ENCODE results near the gene ROBO1. TPM values are rescaled to one million over a fixed set of nuclear protein-coding genes. Genes with fewer than 3 reads are reported as not detected.

The ROBO1 gene
- total RNA-seq, 1 donor from 2014 or later: 7.1 TPM

GRCh38 chr3:79249701-79250100 lies 518.1 kb downstream of the ROBO1 start:
- Histone ChIP-seq H3K4me3 (no peak overlapping the region), H3K36me3 (no peaks in the 10 kb centered on the region), H3K4me1 (no peaks in the 10 kb centered on the region), H3K27me3 (ENCODE audit: low read depth) (no peaks in the 10 kb centered on the region), H3K9me3 (replicated peaks) (no peaks in the 10 kb centered on the region), H3K27ac (replicated peaks) (no peak overlapping the region)
- TF ChIP-seq, protein P1, sequence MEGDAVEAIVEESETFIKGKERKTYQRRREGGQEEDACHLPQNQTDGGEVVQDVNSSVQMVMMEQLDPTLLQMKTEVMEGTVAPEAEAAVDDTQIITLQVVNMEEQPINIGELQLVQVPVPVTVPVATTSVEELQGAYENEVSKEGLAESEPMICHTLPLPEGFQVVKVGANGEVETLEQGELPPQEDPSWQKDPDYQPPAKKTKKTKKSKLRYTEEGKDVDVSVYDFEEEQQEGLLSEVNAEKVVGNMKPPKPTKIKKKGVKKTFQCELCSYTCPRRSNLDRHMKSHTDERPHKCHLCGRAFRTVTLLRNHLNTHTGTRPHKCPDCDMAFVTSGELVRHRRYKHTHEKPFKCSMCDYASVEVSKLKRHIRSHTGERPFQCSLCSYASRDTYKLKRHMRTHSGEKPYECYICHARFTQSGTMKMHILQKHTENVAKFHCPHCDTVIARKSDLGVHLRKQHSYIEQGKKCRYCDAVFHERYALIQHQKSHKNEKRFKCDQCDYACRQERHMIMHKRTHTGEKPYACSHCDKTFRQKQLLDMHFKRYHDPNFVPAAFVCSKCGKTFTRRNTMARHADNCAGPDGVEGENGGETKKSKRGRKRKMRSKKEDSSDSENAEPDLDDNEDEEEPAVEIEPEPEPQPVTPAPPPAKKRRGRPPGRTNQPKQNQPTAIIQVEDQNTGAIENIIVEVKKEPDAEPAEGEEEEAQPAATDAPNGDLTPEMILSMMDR (IDR thresholded peaks at IDR 0.05; ENCODE audit: borderline replicate concordance): no peak
- intact Hi-C loops (cut with micrococcal nuclease): no loop called here
- no peak for DNase-seq

DNA sequence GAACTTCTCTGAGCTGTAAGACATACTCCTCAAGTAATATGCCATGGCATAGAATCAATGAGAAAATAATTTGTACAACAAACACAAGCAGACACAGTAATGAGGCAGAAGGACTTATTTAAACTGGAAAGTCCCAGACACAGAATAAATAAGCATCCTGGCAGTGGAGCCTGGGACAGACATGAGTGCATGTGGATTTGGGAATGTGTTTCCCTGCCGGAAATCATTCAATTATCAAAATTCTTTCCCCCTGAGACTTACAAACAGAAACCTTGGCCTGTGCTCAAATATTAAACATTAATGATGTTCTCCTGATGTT lies 520.1 kb downstream of the ROBO1 start:
- H3K36me3 ChIP-seq: no peaks in the 10 kb centered on the region
- H3K4me3 ChIP-seq: no peak overlapping the region
- peaks cover 1% of the 10 kb centered on the region for H3K9me3 ChIP-seq (replicated peaks)
- intact Hi-C loops (cut with micrococcal nuclease): no loop called here
- no peak for DNase-seq
- no peaks in the 10 kb centered on the region for H3K4me1 ChIP-seq
- H3K27ac ChIP-seq (replicated peaks): peak overlapping the region; percentile 64
- TF ChIP-seq, protein P1 (IDR thresholded peaks at IDR 0.05; ENCODE audit: borderline replicate concordance): no peak
- no peaks in the 10 kb centered on the region for H3K27me3 ChIP-seq (ENCODE audit: low read depth)

- DNase-seq: no peak
- H3K27me3 ChIP-seq (ENCODE audit: low read depth): no peaks in the 10 kb centered on the region
- peak overlapping the region; percentile 64 for H3K27ac ChIP-seq (replicated peaks)
- H3K36me3 ChIP-seq: no peaks in the 10 kb centered on the region
- intact Hi-C loops (cut with micrococcal nuclease): no loop called here
- TF ChIP-seq, protein P1 (IDR thresholded peaks at IDR 0.05; ENCODE audit: borderline replicate concordance): no peak
- no peaks in the 10 kb centered on the region for H3K4me1 ChIP-seq
- H3K9me3 ChIP-seq (replicated peaks): peaks cover 7% of the 10 kb centered on the region
- peak overlapping the region; percentile 7 for H3K4me3 ChIP-seq
Observed at GRCh38 chr3:79246875-79247724, 520.7 kb downstream of the ROBO1 start.

GRCh38 chr3:79245284-79246138 lies 522.3 kb downstream of the ROBO1 start:
- intact Hi-C loops (cut with micrococcal nuclease): no loop called here
- no peaks in the 10 kb centered on the region for H3K4me1 ChIP-seq
- TF ChIP-seq, protein P1 (IDR thresholded peaks at IDR 0.05; ENCODE audit: borderline replicate concordance): no peak
- no peak overlapping the region for H3K27ac ChIP-seq (replicated peaks)
- no peak overlapping the region for H3K4me3 ChIP-seq
- H3K27me3 ChIP-seq (ENCODE audit: low read depth): no peaks in the 10 kb centered on the region
- DNase-seq: no peak
- peaks cover 21% of the 10 kb centered on the region for H3K9me3 ChIP-seq (replicated peaks)
- H3K36me3 ChIP-seq: no peaks in the 10 kb centered on the region

- intact Hi-C loops (cut with micrococcal nuclease): no loop called here
- Histone ChIP-seq H3K9me3 (replicated peaks) (peaks cover 35% of the 10 kb centered on the region), H3K27ac (replicated peaks) (no peak overlapping the region), H3K4me3 (no peak overlapping the region), H3K27me3 (ENCODE audit: low read depth) (no peaks in the 10 kb centered on the region), H3K4me1 (no peaks in the 10 kb centered on the region), H3K36me3 (no peaks in the 10 kb centered on the region)
- TF ChIP-seq, protein P1 (IDR thresholded peaks at IDR 0.05; ENCODE audit: borderline replicate concordance): no peak
- no peak for DNase-seq
Observed at GRCh38 chr3:79236496-79236895, 531.3 kb downstream of the ROBO1 start.

All from left ventricle myocardium inferior (tissue), 1 donor.